SKM-1 (cell line): Measurements from ENCODE around the gene TPRG1.

Experiments used
- DNase-seq: peaks from one replicate; lab custom pipeline; 2025; ENCODE audit not compliant: unreplicated experiment; lab: John Stamatoyannopoulos, UW

TPRG1 gene

GRCh38 chr3:189353318-189353965 is 181.7 kb downstream of the TPRG1 start:
- no peak for DNase-seq

GRCh38 chr3:189353988-189354889 is 182.5 kb downstream of the TPRG1 start:
- DNase-seq, result no peak

- DNase-seq, result no peak
Observed at GRCh38 chr3:189355115-189355480, 183.3 kb downstream of the TPRG1 start.

GRCh38 chr3:189355481-189356201 is 183.9 kb downstream of the TPRG1 start:
- DNase-seq, result no peak

- DNase-seq, result no peak
Observed at GRCh38 chr3:189360291-189360690, 188.5 kb downstream of the TPRG1 start.

GRCh38 chr3:189361103-189361835 is 189.5 kb downstream of the TPRG1 start:
- no peak for DNase-seq

GRCh38 chr3:189363590-189364255 is 192.0 kb downstream of the TPRG1 start:
- DNase-seq, result no peak

GRCh38 chr3:189365609-189366564 is 194.1 kb downstream of the TPRG1 start:
- DNase-seq, result no peak

GRCh38 chr3:189368384-189368783 is 196.6 kb downstream of the TPRG1 start:
- DNase-seq, result no peak

GRCh38 chr3:189369636-189370035 is 197.9 kb downstream of the TPRG1 start:
- peak; percentile 52 for DNase-seq

- DNase-seq, result no peak
Observed at GRCh38 chr3:189372243-189372642, 200.5 kb downstream of the TPRG1 start.
